Measurements from ENCODE around the gene POLR2M.

The POLR2M gene

GRCh38 chr15:57746786-57747185, 40.3 kb downstream of the POLR2M start:
- no peak for TF ChIP-seq TAF1 (IDR thresholded peaks at IDR 0.05; ENCODE audit: borderline replicate concordance, low read depth, low read length)
- TF ChIP-seq POLR2A (IDR thresholded peaks at IDR 0.05; ENCODE audit: low read depth, low read length), result no peak
- TF ChIP-seq POLR2AphosphoS5 (IDR thresholded peaks at IDR 0.05; ENCODE audit: low read depth, low read length), result no peak
- FAIRE-seq (no peak), DNase-seq (ENCODE audit: insufficient read length) (no peak)

- TF ChIP-seq POLR2AphosphoS5 (IDR thresholded peaks at IDR 0.05; ENCODE audit: low read depth, low read length) (no peak), TAF1 (IDR thresholded peaks at IDR 0.05; ENCODE audit: borderline replicate concordance, low read depth, low read length) (no peak), POLR2A (IDR thresholded peaks at IDR 0.05; ENCODE audit: low read depth, low read length) (no peak)
- no peak for FAIRE-seq
- no peak for DNase-seq (ENCODE audit: insufficient read length)
Measured at GRCh38 chr15:57747206-57747896, 40.8 kb downstream of the POLR2M start.

DNA sequence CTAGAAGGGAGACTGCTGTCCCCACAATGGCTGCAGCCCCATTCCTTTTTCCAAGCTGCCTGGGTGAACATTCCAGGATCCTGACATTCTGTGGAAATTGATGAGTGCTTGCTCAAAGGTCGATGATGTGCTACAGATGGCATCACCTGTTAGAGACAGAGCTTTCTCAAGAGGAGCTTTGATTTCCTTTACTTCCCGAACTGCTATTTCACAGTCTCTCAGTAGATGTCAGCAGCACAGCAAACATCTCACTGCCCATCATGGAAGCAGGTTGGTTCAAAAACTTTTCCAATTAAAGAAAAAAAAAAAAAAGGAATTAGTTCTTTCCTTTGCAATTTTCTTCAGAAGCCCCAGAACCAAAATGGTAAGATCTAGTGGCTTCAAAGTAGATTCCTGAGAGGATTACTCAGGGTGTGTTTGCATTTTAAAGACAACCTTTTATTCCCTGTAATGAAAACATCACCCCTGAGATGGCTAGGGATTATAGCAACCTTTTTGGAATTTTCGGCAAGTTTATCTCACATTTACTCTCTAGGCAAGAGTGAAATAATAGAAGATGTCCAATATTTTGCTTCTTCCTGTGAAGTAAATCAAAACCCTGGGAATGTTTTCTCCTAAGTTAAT, 44.8 kb downstream of the POLR2M start:
- DNase-seq (ENCODE audit: insufficient read length) (no peak), FAIRE-seq (no peak)
- TF ChIP-seq POLR2AphosphoS5 (IDR thresholded peaks at IDR 0.05; ENCODE audit: low read depth, low read length) (no peak), TAF1 (IDR thresholded peaks at IDR 0.05; ENCODE audit: borderline replicate concordance, low read depth, low read length) (no peak), POLR2A (IDR thresholded peaks at IDR 0.05; ENCODE audit: low read depth, low read length) (no peak)

GRCh38 chr15:57752436-57752835, 45.9 kb downstream of the POLR2M start:
- FAIRE-seq (no peak), DNase-seq (ENCODE audit: insufficient read length) (no peak)
- TF ChIP-seq TAF1 (IDR thresholded peaks at IDR 0.05; ENCODE audit: borderline replicate concordance, low read depth, low read length), result no peak
- TF ChIP-seq POLR2AphosphoS5 (IDR thresholded peaks at IDR 0.05; ENCODE audit: low read depth, low read length), result no peak
- no peak for TF ChIP-seq POLR2A (IDR thresholded peaks at IDR 0.05; ENCODE audit: low read depth, low read length)

- DNase-seq (ENCODE audit: insufficient read length) (no peak), FAIRE-seq (no peak)
- TF ChIP-seq POLR2AphosphoS5 (IDR thresholded peaks at IDR 0.05; ENCODE audit: low read depth, low read length) (no peak), POLR2A (IDR thresholded peaks at IDR 0.05; ENCODE audit: low read depth, low read length) (no peak), TAF1 (IDR thresholded peaks at IDR 0.05; ENCODE audit: borderline replicate concordance, low read depth, low read length) (no peak)
Measured at GRCh38 chr15:57752840-57753239, 46.3 kb downstream of the POLR2M start.

DNA sequence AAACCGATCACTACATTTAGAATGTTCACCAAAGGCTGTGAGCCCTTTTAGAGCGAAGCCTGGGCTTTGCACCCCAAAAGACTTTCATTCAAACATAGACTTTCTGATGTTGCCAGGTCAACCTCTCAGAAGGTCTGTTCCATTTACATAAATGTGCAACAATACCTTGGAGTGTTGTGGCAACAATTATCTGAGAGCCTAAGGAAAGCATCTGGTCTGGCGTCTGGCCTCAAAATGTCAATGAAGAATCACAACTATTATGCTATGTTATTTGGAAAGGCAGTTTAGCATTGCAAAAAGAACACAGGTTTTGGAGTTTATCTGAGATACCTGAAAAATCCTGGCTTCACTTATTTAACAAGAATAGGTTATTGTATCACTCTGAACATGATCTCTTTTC, 50.0 kb downstream of the POLR2M start:
- DNase-seq (ENCODE audit: insufficient read length) (no peak), FAIRE-seq (no peak)
- TF ChIP-seq POLR2AphosphoS5 (IDR thresholded peaks at IDR 0.05; ENCODE audit: low read depth, low read length) (no peak), POLR2A (IDR thresholded peaks at IDR 0.05; ENCODE audit: low read depth, low read length) (no peak), TAF1 (IDR thresholded peaks at IDR 0.05; ENCODE audit: borderline replicate concordance, low read depth, low read length) (no peak)

GRCh38 chr15:57758560-57758959, 52.0 kb downstream of the POLR2M start:
- TF ChIP-seq TAF1 (IDR thresholded peaks at IDR 0.05; ENCODE audit: borderline replicate concordance, low read depth, low read length), result no peak
- TF ChIP-seq POLR2A (IDR thresholded peaks at IDR 0.05; ENCODE audit: low read depth, low read length), result no peak
- no peak for FAIRE-seq
- no peak for DNase-seq (ENCODE audit: insufficient read length)

DNA sequence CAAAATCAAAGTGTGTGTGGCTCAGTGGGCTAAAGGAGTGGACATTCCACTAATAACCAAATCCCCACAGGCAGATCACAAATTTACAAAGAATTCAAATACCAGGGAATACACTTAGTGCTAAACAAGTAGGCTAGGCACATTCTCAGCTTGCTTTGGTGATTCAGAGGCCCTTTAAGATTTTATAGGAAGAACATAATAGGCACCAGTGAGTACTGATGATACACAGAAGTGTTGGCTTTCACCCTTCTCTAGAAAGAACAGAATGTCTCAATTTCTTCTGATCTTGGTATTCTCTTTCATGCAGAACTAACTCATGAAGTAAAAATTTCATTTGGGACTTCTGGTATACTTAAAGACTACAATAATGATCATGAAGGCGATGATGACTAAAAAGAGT, 55.0 kb downstream of the POLR2M start:
- no peak for DNase-seq (ENCODE audit: insufficient read length)
- no peak for FAIRE-seq
- TF ChIP-seq TAF1 (IDR thresholded peaks at IDR 0.05; ENCODE audit: borderline replicate concordance, low read depth, low read length) (no peak), POLR2A (IDR thresholded peaks at IDR 0.05; ENCODE audit: low read depth, low read length) (no peak), POLR2AphosphoS5 (IDR thresholded peaks at IDR 0.05; ENCODE audit: low read depth, low read length) (no peak)

DNA sequence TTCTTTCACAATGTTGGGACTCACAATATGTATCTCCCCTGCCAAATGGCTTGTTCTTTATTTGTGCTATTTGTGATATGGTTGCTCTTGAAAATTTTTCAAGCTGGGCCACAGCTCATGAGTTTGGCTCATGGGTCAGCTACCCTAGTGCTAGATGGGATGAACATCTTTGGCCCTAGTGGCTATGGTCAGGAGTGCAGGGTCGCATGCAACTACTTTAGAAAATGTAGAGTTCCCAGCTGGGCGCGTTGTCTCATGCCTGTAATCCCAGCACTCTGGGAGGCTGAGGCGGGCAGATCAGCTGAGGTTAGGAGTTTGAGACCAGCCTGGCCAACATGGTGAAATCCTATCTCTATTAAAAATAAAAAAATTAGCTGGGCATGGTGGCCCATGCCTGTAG, 55.8 kb downstream of the POLR2M start:
- FAIRE-seq (no peak), DNase-seq (ENCODE audit: insufficient read length) (no peak)
- TF ChIP-seq POLR2AphosphoS5 (IDR thresholded peaks at IDR 0.05; ENCODE audit: low read depth, low read length), result no peak
- TF ChIP-seq POLR2A (IDR thresholded peaks at IDR 0.05; ENCODE audit: low read depth, low read length), result no peak
- no peak for TF ChIP-seq TAF1 (IDR thresholded peaks at IDR 0.05; ENCODE audit: borderline replicate concordance, low read depth, low read length)

DNA sequence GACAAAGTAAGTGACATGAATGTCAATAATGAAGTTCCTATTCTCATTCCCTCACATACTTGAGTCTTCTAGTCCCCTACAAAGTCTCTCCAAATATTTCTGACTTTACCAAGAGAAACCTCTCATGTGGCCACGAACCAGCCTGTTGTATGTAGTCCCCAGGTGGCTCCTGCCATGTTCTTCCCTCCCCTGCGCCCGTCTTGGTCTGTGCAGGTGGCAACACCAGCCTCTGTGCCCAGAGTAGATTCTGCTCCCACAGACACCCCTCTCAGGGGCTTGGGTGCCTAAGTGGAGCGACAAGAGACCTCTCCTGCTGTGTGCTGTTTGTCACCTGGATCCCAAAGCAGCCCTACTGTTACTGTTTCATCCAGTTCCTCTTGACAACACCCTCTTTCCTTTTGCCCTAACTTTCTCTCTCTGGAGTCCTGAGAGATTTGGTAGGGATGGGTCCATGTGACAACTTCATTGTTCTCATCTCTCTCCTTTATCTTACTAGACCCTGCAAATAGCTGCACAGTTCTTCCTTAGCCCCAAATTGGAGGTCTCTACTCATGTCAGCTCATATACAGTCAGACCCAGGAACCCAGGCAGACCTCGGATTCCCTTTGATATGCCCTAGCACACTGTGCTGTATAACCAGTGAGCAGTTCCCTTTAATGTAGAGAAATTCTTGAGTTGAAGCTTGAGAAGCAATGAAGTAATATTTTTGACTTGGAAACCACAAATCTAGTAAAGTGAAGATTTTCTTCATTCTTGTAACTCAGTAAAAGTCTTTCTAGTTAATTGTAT, 56.9 kb downstream of the POLR2M start:
- DNase-seq (ENCODE audit: insufficient read length), result no peak
- TF ChIP-seq TAF1 (IDR thresholded peaks at IDR 0.05; ENCODE audit: borderline replicate concordance, low read depth, low read length) (no peak), POLR2A (IDR thresholded peaks at IDR 0.05; ENCODE audit: low read depth, low read length) (no peak), POLR2AphosphoS5 (IDR thresholded peaks at IDR 0.05; ENCODE audit: low read depth, low read length) (no peak)
- FAIRE-seq, result no peak
